HG03135 (cell line): ENCODE data around the gene ATP5IF1.
A peak's percentile ranks its signal among the peaks of the same experiment; 100 is the strongest.

Experiments
- ATAC-seq: cut with Tn5 transposase; IDR thresholded peaks from one replicate; pipeline ENCODE4 v1.9.1; 2021; ENCODE audit warnings: mild to moderate bottlenecking, moderate library complexity; ENCODE audit not compliant: unreplicated experiment

Gene ATP5IF1

DNA sequence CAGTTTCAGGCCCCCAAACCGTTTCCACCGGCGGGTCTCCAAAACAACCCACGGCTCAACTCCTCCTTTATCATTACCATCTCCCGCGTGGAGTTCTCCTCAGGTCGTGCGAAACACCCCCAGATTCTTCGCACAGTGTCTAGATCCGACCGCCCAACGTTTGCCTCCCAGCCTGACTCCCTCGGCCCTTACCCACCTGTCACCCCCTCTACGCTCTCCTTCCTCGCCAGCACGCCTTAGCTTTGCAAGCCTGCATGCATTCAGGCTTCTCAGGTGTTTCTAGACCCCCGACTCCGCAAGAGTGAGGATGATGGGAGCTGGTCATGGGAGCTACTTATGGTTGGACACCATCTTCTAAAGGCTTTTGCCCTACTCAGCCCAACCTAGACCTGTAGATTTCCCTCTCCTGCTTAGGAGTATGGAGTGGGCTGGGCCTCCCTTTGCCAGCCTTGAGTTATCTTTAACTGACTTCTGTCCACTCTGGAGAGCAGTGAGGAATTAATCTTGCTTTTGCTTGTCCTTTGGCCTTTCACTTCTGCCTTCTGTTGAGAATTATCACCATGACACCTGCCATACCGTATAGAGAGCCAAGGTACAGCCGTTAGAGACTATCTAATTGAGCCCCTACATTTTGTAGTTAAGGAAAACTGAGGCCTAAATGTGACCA lies 865 bp downstream of the ATP5IF1 start:
- ATAC-seq: no peak

- no peak for ATAC-seq
Measured at GRCh38 chr1:28239004-28239403, 3.1 kb downstream of the ATP5IF1 start.

DNA sequence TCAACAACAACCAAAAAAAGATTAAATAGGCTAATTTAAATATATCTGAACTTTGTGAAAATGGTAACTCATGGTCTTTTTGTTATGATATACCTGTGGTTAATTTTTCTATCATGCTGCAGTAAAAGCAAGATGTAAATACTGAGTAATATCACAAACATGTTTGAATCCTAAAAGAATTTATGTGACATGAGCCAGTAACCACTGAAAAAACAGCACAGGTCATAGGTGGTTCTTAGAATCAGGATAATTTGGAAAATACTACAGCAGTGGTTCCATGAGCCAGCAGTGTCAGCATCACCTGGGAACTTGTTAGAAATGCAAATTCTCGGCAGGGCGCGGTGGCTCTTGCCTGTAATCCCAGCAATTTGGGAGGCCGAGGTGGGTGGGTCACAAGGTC lies 4.1 kb downstream of the ATP5IF1 start:
- no peak for ATAC-seq

GRCh38 chr1:28241638-28242241 lies 5.8 kb downstream of the ATP5IF1 start:
- no peak for ATAC-seq

DNA sequence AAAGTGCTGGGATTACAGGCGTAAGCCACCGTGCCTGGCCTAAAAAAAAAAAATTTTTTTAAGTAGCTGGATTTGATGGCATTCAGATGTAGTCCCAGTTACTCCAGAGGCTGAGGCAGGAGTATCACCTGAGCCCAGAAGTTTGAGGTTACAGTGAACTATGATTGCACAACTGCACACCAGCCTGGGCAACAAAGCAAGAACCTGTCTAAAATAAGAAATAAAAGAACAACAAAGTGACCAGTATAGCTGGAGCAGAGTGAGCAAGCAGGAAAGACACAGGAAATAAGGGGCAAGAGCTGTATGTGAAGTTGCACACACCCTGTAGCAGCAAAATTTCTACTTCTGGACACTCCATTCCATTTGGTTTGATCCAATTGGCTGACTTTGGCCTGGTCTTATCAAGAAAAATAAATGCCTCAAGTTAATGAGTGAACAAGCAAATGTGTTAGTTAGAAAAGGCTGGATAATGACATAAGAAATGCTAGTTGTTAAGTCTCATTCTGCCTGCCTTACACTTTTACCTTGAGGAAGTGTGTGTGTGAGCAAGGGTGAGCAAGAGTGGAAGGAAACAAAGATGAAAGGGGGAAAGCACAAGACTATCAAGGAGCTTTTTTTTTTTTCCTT lies 7.9 kb downstream of the ATP5IF1 start:
- no peak for ATAC-seq

- ATAC-seq: no peak
Measured at GRCh38 chr1:28244549-28245251, 8.8 kb downstream of the ATP5IF1 start.

- ATAC-seq: peak; percentile 26
Measured at GRCh38 chr1:28246427-28246832, 10.5 kb downstream of the ATP5IF1 start.

DNA sequence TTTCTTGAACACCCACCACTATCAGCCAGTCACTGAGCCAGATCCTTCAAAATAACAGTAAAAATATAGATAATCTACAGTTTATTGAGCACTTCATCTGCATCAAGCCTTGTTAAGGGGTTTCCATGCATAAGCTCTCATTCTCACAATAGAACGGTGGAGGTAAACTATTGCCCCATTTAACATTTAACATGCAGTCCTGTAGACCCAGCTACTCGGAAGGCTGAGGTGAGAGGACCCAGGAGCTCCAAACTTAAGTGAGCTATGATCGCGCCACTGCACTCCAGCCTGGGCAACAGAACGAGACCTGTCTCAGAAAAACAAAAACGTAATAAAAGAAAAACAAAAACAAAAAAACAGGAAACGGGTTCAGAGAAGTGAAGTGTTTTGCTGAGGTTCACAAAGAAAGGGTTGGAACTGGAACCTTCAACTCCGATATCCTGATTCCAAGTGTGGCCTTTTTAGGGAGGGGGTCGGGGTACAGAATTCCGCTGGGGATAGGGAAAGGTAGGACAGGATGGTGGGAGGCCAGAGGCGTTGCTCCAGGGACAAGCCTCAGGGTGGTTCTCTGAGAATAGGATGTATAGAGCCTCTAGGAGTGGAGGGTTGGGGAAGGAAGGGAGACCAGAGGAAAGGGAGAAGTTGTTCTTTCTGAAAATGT lies 11.8 kb downstream of the ATP5IF1 start:
- no peak for ATAC-seq

DNA sequence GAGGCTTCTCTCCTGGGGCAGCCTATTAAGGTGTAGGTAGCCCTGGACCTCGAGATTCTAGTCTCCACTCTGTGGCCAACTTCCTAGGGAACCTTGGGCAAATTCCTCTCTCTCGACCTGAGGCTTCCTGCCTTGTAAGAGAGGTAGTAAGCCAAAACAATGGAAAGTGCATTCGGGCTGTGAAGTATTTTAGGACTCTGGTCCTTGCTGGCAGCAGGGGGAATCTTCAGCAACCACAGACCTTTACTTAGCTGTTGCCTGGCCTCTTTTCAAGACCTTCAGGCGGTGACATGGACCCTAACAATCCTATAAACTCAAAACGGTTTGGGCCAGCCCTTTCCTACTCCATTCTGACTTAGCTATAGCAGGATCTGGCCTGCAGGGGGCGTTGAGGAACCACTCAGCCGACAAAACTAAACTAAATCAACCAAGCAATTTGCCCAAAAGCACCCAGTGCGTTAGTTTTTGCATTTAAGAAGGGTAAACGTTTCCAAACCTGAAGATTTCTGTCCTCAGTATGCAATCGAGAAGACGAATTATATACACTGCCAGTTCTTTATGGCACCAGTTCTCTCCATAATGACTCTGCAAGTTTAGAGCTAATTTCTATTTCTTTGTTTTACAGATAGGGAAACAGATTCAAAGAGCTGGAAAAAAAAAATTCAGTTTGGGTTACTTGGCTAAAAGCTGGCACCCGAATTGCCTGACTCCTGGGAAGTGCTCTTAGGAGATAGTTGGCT lies 12.5 kb downstream of the ATP5IF1 start:
- ATAC-seq: no peak

GRCh38 chr1:28249013-28249865 lies 13.3 kb downstream of the ATP5IF1 start:
- ATAC-seq: no peak

DNA sequence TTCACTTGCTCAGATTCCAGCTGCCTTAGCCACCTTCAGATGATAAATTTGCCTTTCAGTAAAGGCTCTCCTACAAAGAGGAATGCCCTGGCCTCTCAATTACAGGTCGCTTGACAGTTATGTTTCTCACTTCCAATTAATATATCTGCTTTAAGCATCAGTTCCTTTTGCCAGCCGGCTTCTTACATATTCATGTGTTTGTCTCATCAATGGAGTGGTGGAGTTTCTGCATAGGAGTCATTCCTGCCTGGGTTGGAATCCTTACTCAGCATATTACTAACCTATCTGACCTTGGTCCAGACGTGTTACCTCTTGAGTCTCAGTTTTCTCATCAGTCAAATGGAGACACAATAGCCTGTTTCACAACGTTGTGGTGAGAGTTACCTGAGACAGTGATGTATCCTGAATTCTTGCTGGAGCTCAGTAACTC lies 14.0 kb downstream of the ATP5IF1 start:
- ATAC-seq: no peak

DNA sequence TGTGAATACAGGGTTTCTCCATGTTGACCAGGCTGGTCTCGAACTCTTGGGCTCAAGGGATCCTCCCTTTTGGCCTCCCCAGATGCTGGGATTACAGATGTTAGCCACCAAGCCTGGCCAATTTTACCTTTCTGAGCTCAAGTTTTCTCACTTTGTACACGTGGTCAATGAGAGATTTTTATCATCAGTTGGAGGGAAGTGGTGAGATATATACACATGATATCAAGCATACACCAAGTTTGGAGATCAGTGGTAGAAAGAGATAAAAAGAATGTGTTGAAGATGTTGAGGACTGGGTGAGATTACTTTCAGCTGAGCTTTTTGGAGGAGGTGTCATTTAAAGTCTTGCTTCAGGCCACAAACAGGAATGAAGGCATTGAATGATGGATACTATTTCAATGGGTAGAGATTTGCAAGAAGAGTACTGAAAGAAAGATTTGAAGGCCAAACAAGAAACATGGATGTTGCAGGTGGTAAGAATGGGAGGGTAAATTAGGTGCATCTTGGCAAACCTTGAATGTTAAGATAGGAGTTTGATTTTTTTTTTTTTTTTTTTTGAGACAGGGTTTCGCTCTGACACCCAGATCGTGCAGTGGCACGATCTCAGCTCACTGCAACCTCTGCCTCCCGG lies 20.4 kb downstream of the ATP5IF1 start:
- no peak for ATAC-seq

DNA sequence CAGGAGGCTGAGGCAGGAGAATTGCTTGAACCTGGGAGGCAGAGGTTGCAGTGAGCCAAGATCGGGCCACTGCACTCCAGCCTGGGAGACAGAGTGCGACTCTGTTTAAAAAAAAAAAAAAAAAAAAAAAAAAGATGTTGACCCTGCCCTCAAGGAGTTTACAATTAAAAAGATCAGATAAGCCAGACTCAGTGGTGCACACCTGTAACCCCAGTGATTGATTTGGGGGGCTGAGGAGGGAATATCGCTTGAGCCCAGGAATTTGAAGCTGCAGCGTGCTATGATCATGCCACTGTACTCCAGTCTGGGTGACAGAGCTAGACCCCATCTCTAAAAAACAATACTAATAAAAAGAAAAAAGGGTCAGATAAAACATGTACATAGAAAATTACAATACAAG lies 21.8 kb downstream of the ATP5IF1 start:
- ATAC-seq: no peak

DNA sequence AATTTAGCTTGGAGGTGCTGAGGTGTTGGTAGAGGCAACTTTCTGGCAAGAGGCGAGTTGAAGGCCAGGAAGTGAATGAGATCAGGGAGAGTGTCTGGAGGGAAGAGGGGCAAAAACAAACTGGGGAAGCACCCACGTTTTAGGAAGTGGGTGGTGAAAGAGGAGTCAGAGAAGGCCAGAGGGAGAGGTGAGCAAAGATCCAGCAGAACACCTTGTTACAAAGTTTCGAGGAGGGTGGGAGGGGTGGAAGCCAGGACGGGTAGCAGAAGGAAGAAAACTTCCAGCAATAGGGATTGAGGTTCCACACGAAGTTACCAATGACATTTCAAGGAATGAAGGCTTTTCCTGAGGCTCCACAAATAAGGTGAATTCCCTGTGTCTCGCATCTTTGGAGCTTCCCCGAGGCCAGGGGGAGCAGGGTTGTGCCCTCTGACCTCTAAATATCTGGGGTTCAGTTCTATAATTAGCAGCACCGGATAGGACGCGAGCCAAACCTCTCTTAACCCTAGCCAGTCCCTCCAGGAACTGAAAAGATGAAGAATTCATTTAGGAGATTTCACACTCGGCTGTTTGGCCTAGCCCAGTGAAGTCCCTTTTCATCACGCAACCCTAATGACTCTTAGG lies 22.8 kb downstream of the ATP5IF1 start:
- peak; percentile 4 for ATAC-seq

DNA sequence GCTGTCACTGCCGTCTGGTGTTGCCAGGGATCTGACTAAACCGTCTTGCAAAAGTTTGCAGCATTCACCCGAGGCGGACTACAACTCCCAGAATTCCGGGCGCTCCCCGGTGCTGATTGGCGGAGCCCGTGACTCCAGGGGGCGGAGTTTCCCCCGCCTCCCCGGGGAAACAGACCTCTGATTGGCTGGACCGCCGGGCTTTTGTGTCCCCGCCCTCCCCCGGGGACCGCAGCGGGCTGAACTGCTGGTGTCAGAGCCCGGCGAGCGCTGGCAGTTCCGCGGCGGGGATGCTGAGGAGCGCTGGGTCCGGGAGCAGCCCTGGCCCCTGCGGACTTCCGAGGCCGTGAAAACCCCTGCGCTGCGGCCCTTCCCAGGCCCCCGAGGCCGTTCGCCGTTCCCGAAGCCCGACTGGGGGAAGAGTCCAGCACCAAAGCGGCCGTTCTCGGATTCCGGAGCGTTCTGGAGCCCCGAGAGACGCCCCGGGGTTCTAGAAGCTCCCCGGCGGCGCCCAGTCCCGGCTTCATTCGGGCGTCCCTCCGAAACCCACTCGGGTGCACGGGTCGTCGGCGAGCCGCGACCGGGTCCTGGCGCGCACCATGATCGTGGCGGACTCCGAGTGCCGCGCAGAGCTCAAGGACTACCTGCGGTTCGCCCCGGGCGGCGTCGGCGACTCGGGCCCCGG lies 23.5 kb downstream of the ATP5IF1 start, which contains the start of gene SESN2:
Gene SESN2, plus strand, starts transcription at position 267 of the 682 bp plus-strand sequence. Its CDS starts 330 bp downstream, at position 597.
- ATAC-seq: peak; percentile 93

- peak; percentile 5 for ATAC-seq
Measured at GRCh38 chr1:28259934-28260802, 24.2 kb downstream of the ATP5IF1 start.

DNA sequence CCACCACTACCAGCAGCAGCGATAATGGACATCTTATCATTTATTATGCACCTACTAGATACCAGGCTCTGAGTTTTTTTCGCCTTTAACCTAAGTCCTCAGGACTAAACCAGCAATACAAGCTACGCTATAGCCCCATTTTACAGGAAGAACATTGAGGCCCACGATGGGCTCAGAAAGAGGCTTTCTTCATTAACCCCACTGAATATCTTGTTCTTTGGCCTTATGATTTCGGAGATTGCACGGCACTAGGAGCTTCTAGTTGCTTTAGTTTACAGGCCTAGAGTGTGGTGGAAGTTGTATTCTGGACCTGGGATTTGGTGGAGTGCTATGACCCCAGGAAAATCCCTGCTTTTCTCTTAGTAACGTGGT lies 24.9 kb downstream of the ATP5IF1 start:
- no peak for ATAC-seq
